Mesodermal cell (in vitro differentiated cells): Measurements from ENCODE around the gene RPS10.

ENCODE experiments used
- H3K27ac ChIP-seq: 2 replicates; pipeline ENCODE4 v1.7.0; 2013; ENCODE audit warnings: mild to moderate bottlenecking, low read depth, low read length, moderate library complexity; ENCODE audit not compliant: severe bottlenecking
- H3K36me3 ChIP-seq: 2 replicates; pipeline ENCODE4 v1.7.1; 2013; ENCODE audit warnings: mild to moderate bottlenecking, low read length, moderate library complexity; ENCODE audit not compliant: control insufficient read depth, insufficient read depth
- H3K4me1 ChIP-seq: one replicate; pipeline ENCODE4 v1.7.1; 2013; ENCODE audit warnings: mild to moderate bottlenecking, low read length; ENCODE audit not compliant: insufficient read depth, control insufficient read depth, poor library complexity, severe bottlenecking
- H3K4me3 ChIP-seq: 2 replicates; pipeline ENCODE4 v1.7.0; 2013; ENCODE audit warnings: low read length, control low read depth, mild to moderate bottlenecking; ENCODE audit not compliant: insufficient read depth, poor library complexity, severe bottlenecking; ENCODE audit errors: extremely low read depth
- H3K9me3 ChIP-seq: 2 replicates; pipeline ENCODE4 v1.7.1; 2013; ENCODE audit warnings: mild to moderate bottlenecking, low read length, moderate library complexity; ENCODE audit not compliant: control insufficient read depth
- WGBS, 2 experiments: methylation state at CpG; one replicate each; pipeline ENCODE4 v1.1.5; 2013; ENCODE audit warnings: missing lambda C conversion rate in 2 of 2; ENCODE audit not compliant: insufficient coverage in 2 of 2; 5-methylcytosine and 5-hydroxymethylcytosine counted together

The RPS10 gene

DNA sequence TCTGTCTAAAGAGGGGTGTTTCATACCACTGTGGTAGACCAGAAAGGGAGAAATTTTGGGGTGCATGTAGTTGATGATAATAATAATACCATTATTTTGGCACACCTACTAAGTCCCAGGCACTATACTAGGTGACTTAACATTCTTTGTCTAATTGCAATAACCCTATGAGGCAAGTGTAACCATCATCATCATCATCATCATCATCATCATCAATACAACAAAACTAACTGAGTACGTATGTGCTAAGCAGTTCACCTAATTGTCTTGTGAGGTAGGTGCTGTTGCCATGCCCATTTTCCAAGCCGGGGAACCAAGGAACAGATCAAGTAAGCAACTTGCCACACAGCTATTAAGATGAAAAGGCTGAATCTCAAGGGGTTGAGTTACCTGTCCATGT, 37.4 kb upstream of the RPS10 start:
- H3K4me3 ChIP-seq = no peak overlapping the region
- peaks cover 10% of the 10 kb centered on the region for H3K4me1 ChIP-seq
- no peak overlapping the region for H3K27ac ChIP-seq
- H3K36me3 ChIP-seq = no peaks in the 10 kb centered on the region
- no peaks in the 10 kb centered on the region for H3K9me3 ChIP-seq
- WGBS, 2 experiments = 100% methylated on average over 1 to 2 of the region's 2 CpGs

DNA sequence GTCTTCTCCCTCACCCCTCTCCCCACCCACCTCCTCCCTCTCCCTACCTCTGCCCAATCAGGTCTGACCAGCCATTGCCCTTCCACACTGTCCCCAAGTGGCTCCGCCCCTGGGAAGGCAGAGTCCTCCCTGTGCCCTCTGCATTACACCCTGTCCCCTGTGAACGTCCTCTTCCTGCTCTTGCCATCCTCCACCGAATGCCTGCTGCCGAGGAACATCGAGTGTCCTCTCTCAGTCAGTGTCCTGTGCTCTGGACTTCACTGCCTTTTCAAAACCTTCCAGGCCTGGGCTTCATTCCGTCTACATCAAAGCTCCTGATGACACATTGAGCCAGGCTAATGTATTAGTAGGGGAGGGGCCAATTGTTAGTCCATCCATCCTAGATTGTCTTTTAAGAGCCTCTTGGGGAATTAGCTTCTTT, 36.7 kb upstream of the RPS10 start:
- H3K27ac ChIP-seq = no peak overlapping the region
- peaks cover 10% of the 10 kb centered on the region for H3K4me1 ChIP-seq
- H3K9me3 ChIP-seq = no peaks in the 10 kb centered on the region
- WGBS, 2 experiments = 33 to 42% methylated on average over 6 of the region's 6 CpGs
- H3K4me3 ChIP-seq = no peak overlapping the region
- H3K36me3 ChIP-seq = no peaks in the 10 kb centered on the region

DNA sequence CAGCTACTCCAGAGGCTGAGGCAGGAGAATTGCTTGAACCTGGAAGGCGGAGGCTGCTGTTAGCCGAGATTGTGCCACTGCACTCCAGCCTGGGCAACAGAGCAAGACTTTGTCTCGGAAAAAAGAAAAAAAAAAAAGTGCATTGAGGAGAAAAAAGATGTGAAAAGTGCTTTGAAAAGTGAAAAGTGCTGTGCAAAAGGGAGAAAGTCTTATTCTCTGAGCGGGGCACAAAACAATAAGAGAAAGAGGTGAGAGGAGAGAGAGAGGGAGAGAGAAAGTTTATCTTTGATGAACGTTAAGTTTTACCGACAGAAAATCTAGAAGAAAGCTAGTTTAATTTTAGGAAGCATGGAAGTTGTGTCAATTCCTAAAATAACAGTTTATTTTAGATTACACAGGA, 36.1 kb upstream of the RPS10 start:
- peaks cover 10% of the 10 kb centered on the region for H3K4me1 ChIP-seq
- H3K9me3 ChIP-seq = no peaks in the 10 kb centered on the region
- no peak overlapping the region for H3K4me3 ChIP-seq
- no peak overlapping the region for H3K27ac ChIP-seq
- no peaks in the 10 kb centered on the region for H3K36me3 ChIP-seq
- 85 to 88% methylated on average over 4 to 6 of the region's 6 CpGs for WGBS, 2 experiments

DNA sequence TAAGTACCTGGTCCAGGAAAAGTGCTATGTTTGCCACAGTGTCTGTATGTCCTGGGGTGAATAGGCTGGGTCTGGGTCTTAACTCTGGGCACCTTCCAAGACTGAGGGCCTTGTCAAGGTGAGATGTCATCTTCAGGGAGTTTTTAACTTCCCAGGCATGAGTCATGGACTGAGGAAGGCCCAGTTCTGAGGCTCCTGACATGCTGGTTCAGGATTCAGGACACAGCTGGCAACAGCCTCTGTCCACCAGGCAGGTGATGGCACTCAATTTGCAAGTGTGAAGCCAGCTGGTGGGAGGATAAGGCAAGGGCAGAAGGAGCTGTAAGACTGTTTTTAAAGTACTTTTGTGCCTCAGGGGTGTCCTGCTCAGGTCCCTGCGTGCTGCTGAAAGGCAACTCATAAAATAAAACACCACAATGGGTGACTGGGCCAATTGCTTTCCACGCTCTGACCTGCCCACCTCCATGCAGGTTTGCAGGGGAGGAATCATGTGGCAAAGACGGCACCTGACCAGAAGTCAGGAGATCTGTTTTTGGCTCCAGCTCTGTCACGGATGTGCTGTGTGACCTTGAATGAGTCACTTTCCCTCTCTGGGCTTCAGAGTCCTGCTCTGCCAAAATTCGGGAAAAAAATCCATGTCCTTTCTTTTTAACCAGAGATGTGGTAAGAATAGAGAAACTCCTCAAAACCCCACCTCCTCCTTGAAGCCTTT, 35.1 kb upstream of the RPS10 start:
- H3K4me1 ChIP-seq = peaks cover 7% of the 10 kb centered on the region
- H3K36me3 ChIP-seq = no peaks in the 10 kb centered on the region
- no peaks in the 10 kb centered on the region for H3K9me3 ChIP-seq
- no peak overlapping the region for H3K4me3 ChIP-seq
- 80 to 95% methylated on average over 2 to 4 of the region's 5 CpGs for WGBS, 2 experiments
- H3K27ac ChIP-seq = no peak overlapping the region

DNA sequence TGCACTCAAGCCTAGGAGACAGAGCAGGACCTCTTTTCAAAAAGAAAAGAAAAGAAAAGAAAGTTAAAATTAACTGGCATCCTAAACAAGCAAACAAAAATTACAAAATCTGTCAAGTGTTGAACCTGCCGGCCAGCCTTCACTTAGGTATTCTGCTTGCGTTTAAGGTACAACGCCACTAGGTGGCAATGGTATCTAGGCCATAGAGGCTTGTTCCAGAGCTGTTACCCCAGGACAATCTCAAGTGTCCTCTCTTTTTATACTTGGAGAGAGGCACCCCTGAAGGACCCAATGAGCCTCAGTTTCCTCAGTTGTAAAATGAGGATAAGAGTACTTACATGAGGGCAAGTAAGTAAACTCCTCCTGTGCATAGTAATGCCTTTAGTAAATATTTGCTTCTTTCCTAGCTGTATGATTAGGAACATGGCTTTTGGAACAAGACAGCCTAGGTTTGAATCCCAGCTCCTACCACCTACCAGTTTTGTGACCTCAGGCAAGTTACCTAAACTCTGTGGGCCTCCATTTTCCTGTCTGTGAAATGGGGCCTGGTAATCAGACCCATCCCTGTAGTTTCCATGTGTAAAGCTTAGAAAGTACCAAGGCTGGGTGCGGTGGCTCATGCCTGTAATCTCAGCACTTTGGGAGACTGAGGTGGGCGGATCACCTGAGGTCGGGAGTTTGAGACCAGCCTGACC, 34.2 kb upstream of the RPS10 start:
- H3K4me1 ChIP-seq = peaks cover 7% of the 10 kb centered on the region
- H3K27ac ChIP-seq = no peak overlapping the region
- no peak overlapping the region for H3K4me3 ChIP-seq
- H3K9me3 ChIP-seq = no peaks in the 10 kb centered on the region
- no peaks in the 10 kb centered on the region for H3K36me3 ChIP-seq
- 11 to 13% methylated on average over 3 of the region's 6 CpGs for WGBS, 2 experiments

DNA sequence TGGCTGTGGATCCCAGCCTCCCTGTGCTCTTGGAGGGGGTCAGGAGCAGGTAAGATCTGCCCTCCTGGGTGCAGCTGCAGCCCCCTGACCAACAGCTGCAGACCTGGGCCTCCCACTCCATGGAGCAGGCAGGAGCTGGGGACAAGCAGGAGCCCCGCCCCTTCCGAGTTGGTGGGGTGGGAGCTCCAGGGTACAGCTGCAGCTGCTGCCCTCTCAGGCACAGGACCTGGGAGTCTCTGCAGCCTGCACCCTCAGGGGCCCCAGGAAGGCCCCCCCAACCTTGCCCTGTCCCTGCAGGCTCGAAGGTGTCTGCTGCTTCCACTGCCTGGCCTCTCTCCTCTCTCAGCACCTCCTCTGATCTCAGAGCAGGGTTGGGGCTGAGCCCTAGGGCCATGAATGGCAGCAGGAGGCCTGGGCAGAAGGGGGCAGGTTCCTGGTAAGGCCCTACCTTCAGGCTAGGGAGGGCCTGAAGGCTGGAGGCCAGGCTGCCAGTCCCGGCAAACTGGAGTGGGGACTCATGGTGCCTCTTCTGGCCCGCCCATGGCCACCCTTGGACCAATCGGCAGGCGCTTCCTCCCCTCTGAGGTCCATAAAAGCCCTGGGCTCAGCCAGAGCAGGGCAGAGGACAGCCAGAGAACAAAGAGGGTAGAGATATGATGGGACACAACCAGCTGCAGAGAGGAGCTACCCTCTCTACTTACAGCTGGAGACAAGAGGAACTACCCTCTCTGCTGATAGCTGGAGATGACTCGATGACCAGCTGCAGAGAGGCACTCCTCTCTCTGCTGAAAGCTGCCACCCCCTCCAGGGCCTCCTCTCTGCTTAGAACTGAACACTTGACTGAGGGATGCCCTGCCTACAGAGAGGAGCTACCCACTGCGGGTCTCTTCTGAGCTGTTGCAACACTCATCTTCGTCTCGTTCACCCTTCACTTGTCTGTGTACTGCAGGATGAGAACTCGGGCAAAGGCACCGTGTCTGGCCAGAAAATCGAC, 32.2 kb upstream of the RPS10 start:
- no peaks in the 10 kb centered on the region for H3K36me3 ChIP-seq
- H3K9me3 ChIP-seq = no peaks in the 10 kb centered on the region
- WGBS, 2 experiments = 80 to 83% methylated on average over 11 to 14 of the region's 14 CpGs
- H3K4me1 ChIP-seq = peaks cover 7% of the 10 kb centered on the region
- H3K27ac ChIP-seq = no peak overlapping the region
- H3K4me3 ChIP-seq = no peak overlapping the region

DNA sequence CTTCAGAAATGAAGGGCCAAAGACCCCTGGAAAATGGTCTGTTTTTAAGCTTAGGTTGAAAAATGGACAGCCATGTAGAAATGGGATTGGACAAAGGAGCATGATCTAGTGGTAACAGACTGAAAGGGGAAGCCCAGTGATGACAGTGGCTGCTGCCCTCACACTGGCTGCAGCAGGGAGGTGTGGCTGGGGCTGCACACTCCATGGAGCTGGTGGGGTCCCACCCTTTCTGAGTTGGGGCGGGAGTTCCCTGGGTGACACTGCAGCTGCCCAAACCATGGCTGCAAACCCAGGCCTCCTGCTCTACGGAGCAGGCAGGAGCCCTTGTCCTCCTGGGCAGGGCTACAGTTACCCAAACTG, 31.5 kb upstream of the RPS10 start:
- Histone ChIP-seq H3K9me3 (no peaks in the 10 kb centered on the region), H3K36me3 (no peaks in the 10 kb centered on the region), H3K4me1 (peaks cover 4% of the 10 kb centered on the region), H3K27ac (no peak overlapping the region), H3K4me3 (no peak overlapping the region)
- WGBS, 2 experiments = 56 to 86% methylated on average over 2 of the region's 2 CpGs

DNA sequence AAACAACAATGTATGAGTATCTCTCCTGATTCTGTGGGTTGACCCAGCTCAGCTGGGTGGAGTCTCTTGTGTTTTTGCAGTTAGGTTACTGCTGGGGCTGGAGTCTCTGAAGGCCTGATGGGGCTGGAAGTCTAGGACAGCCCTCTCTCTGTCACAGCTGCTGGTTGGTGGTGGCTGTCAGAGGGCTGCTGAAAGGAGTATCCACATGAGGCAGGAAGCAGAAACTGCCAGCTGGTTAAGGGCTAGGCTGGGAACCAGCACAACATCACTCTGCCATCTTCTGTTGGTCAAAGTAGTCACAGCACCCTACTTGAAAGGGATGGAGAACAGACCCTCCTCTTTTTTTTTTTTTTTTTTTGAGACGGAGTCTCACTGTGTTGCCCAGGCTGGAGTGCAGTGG, 30.0 kb upstream of the RPS10 start:
- no peak overlapping the region for H3K4me3 ChIP-seq
- H3K9me3 ChIP-seq = peaks cover 6% of the 10 kb centered on the region
- H3K27ac ChIP-seq = no peak overlapping the region
- no CpG with 5 or more reads among the region's 1 CpG for WGBS, 2 experiments
- no peaks in the 10 kb centered on the region for H3K36me3 ChIP-seq
- peaks cover 1% of the 10 kb centered on the region for H3K4me1 ChIP-seq

DNA sequence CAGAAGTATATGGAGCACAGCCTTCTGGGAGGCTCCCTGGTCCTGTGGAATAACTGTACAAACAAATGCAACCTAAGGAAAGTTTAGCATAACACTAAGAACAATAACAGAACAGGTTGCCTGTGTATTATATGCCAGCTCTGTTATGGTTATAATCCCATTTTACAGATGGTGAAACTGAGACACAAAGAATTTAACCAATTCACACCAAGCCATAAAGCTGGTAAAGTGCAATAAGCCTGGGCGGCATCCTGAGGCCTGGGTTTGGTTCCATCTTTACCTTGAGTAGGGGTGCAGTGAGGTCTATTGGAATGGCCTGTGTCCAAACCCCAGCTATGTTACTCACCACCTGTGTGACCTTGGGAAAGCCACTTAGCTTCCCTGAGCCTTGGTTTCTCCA, 25.3 kb upstream of the RPS10 start:
- H3K9me3 ChIP-seq = peaks cover 6% of the 10 kb centered on the region
- H3K4me3 ChIP-seq = no peak overlapping the region
- H3K27ac ChIP-seq = no peak overlapping the region
- no peaks in the 10 kb centered on the region for H3K36me3 ChIP-seq
- H3K4me1 ChIP-seq = no peaks in the 10 kb centered on the region
- WGBS, 2 experiments = no CpG with 5 or more reads among the region's 1 CpG

DNA sequence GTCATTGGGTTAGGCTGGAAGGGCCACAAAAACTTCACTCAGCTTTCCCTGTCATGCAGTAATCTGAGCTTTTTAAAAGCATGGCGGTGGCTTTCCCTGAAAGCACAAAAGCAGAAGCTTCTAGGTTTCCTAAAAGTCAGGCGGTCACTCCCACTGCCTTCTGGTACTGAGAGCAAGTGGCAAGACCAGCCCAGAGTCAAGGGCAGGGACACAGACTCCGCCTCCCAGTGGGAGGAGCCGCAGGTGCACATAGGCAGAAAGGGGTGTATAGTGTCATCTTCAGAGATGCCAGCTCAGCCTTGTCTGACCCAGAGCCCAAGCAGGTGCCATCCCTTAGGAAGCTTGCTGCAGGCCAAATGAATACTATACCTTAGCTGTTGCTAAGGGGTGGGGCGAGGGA, 22.0 kb upstream of the RPS10 start:
- 68 to 78% methylated on average over 5 of the region's 5 CpGs for WGBS, 2 experiments
- H3K36me3 ChIP-seq = no peaks in the 10 kb centered on the region
- no peak overlapping the region for H3K27ac ChIP-seq
- no peaks in the 10 kb centered on the region for H3K4me1 ChIP-seq
- H3K4me3 ChIP-seq = no peak overlapping the region
- H3K9me3 ChIP-seq = peaks cover 6% of the 10 kb centered on the region
